NB4 (cell line): Measurements from ENCODE around the gene PMEPA1.
"Not testable (repeated sequence)": the region's sequence is repeated elsewhere in the genome, so short reads cannot be mapped to it uniquely, and the experiment has no call there.

Experiments
- DNase-seq: peaks from one replicate; pipeline ENCODE4 v3.0.0; 2010; ENCODE audit warnings: low read depth
- H3K4me3 ChIP-seq: one replicate; pipeline ENCODE4 v1.5.1; 2011; ENCODE audit warnings: mild to moderate bottlenecking, low read depth, low read length, moderate library complexity
- CTCF ChIP-seq: IDR thresholded peaks from one replicate; pipeline ENCODE4 v1.5.1; 2012; ENCODE audit warnings: low read depth, low read length
- MAX ChIP-seq: IDR thresholded peaks from 2 replicates; pipeline ENCODE4 v1.6.1; 2011; ENCODE audit warnings: low read depth, low read length
- MYC ChIP-seq: IDR thresholded peaks from 2 replicates; pipeline ENCODE4 v1.6.1; 2011; ENCODE audit warnings: low read depth, low read length
- POLR2A ChIP-seq: IDR thresholded peaks from 2 replicates; pipeline ENCODE4 v1.6.1; 2011; ENCODE audit warnings: mild to moderate bottlenecking; ENCODE audit not compliant: insufficient read length; ENCODE audit errors: extremely low read depth

PMEPA1 gene

GRCh38 chr20:57632286-57632685 is 77.5 kb downstream of the PMEPA1 start:
- no peak overlapping the region for H3K4me3 ChIP-seq
- no peak for TF ChIP-seq MYC
- TF ChIP-seq CTCF = no peak
- no peak for TF ChIP-seq POLR2A
- TF ChIP-seq MAX = no peak
- no peak for DNase-seq

GRCh38 chr20:57630061-57630460 is 79.8 kb downstream of the PMEPA1 start:
- H3K4me3 ChIP-seq = no peak overlapping the region
- DNase-seq = no peak
- no peak for TF ChIP-seq MYC
- no peak for TF ChIP-seq CTCF
- no peak for TF ChIP-seq MAX
- no peak for TF ChIP-seq POLR2A

GRCh38 chr20:57629491-57629901 is 80.3 kb downstream of the PMEPA1 start:
- DNase-seq, H3K4me3 ChIP-seq: not testable (repeated sequence)

GRCh38 chr20:57628962-57629308 is 80.9 kb downstream of the PMEPA1 start:
- not testable (repeated sequence) for DNase-seq, H3K4me3 ChIP-seq

GRCh38 chr20:57628047-57628961 is 81.5 kb downstream of the PMEPA1 start:
- H3K4me3 ChIP-seq = no peak overlapping the region
- DNase-seq = peak; percentile 93
- TF ChIP-seq CTCF = no peak
- peak; percentile 26; the same call in 1 of the 2 replicates for TF ChIP-seq MYC
- TF ChIP-seq MAX = peak; percentile 82
- no peak for TF ChIP-seq POLR2A

- H3K4me3 ChIP-seq = no peak overlapping the region
- TF ChIP-seq MYC = no peak
- TF ChIP-seq CTCF = no peak
- no peak for TF ChIP-seq POLR2A
- TF ChIP-seq MAX = no peak
- no peak for DNase-seq
Observed at GRCh38 chr20:57627339-57627738, 82.5 kb downstream of the PMEPA1 start.

GRCh38 chr20:57625978-57626377 is 83.8 kb downstream of the PMEPA1 start:
- no peak for TF ChIP-seq CTCF
- no peak for TF ChIP-seq MAX
- H3K4me3 ChIP-seq = no peak overlapping the region
- no peak for DNase-seq
